Measurements from ENCODE around the gene CALML5.

- TF ChIP-seq, protein P1, sequence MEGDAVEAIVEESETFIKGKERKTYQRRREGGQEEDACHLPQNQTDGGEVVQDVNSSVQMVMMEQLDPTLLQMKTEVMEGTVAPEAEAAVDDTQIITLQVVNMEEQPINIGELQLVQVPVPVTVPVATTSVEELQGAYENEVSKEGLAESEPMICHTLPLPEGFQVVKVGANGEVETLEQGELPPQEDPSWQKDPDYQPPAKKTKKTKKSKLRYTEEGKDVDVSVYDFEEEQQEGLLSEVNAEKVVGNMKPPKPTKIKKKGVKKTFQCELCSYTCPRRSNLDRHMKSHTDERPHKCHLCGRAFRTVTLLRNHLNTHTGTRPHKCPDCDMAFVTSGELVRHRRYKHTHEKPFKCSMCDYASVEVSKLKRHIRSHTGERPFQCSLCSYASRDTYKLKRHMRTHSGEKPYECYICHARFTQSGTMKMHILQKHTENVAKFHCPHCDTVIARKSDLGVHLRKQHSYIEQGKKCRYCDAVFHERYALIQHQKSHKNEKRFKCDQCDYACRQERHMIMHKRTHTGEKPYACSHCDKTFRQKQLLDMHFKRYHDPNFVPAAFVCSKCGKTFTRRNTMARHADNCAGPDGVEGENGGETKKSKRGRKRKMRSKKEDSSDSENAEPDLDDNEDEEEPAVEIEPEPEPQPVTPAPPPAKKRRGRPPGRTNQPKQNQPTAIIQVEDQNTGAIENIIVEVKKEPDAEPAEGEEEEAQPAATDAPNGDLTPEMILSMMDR (conservative IDR thresholded peaks at IDR 0.05; ENCODE audit: low read depth, low read length): no peak
- TF ChIP-seq EZH2 (IDR thresholded peaks at IDR 0.05; ENCODE audit: borderline replicate concordance, low read depth, low read length, poor library complexity, severe bottlenecking): no peak
Observed at GRCh38 chr10:5481121-5481520, 18.2 kb downstream of the CALML5 start.

All from A673 (cell line).